Measurements from ENCODE around the gene MYBPH. TPM values are rescaled to one million over a fixed set of nuclear protein-coding genes. Genes with fewer than 3 reads are reported as not detected.

Gene MYBPH
- total and polyA plus RNA-seq, 2 donors (not counting 1 experiment from before 2014, with no cell fraction given), result not detected

GRCh38 chr1:203176273-203177035 lies 828 bp upstream of the MYBPH start:
- TF ChIP-seq, protein P1, sequence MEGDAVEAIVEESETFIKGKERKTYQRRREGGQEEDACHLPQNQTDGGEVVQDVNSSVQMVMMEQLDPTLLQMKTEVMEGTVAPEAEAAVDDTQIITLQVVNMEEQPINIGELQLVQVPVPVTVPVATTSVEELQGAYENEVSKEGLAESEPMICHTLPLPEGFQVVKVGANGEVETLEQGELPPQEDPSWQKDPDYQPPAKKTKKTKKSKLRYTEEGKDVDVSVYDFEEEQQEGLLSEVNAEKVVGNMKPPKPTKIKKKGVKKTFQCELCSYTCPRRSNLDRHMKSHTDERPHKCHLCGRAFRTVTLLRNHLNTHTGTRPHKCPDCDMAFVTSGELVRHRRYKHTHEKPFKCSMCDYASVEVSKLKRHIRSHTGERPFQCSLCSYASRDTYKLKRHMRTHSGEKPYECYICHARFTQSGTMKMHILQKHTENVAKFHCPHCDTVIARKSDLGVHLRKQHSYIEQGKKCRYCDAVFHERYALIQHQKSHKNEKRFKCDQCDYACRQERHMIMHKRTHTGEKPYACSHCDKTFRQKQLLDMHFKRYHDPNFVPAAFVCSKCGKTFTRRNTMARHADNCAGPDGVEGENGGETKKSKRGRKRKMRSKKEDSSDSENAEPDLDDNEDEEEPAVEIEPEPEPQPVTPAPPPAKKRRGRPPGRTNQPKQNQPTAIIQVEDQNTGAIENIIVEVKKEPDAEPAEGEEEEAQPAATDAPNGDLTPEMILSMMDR (IDR thresholded peaks at IDR 0.05), result no peak
- no peak for TF ChIP-seq EZH2 (IDR thresholded peaks at IDR 0.05; ENCODE audit: borderline replicate concordance, insufficient read depth, low read depth, low read length, poor library complexity, severe bottlenecking)
- Histone ChIP-seq H3K4me3 (ENCODE audit: control extremely low read depth in 1 of 5, extremely low read depth in 1 of 5, insufficient read depth in 1 of 5, low read depth in 2 of 5, low read length in 4 of 5) (no peak overlapping the region), H3K4me2 (replicated peaks; ENCODE audit: low read depth, low read length, poor library complexity, severe bottlenecking) (no peak overlapping the region), H3K9ac (ENCODE audit: low read length) (no peak overlapping the region), H2AFZ (ENCODE audit: insufficient read depth, low read depth, low read length, poor library complexity, severe bottlenecking) (no peak overlapping the region), H3K36me3 (replicated peaks in 1 of 2; ENCODE audit: control extremely low read depth in 1 of 2, control insufficient read depth in 1 of 2, extremely low read depth in 1 of 2, insufficient read depth in 2 of 2, low read length in 1 of 2) (no peaks in the 10 kb centered on the region), H3K9me3 (ENCODE audit: control extremely low read depth in 1 of 3, control insufficient read depth in 2 of 3, insufficient read depth in 1 of 3, low read length in 2 of 3) (peaks cover 0 to 7% (median 0%) of the 10 kb centered on the region in 3 donors), H3K27me3 (replicated peaks in 1 of 4; ENCODE audit: control extremely low read depth in 1 of 4, control insufficient read depth in 3 of 4, insufficient read depth in 4 of 4, low read length in 3 of 4) (peaks cover 0 to 6% (median 0%) of the 10 kb centered on the region in 4 experiments), H3K79me2 (ENCODE audit: control insufficient read depth, insufficient read depth, low read length) (no peaks in the 10 kb centered on the region), H3K27ac (ENCODE audit: low read length in 2 of 2) (no peak overlapping the region), H3K4me1 (ENCODE audit: control insufficient read depth in 2 of 2, insufficient read depth in 2 of 2, low read length in 2 of 2) (peaks cover 0 to 8% of the 10 kb centered on the region in 2 donors), H4K20me1 (ENCODE audit: control insufficient read depth, insufficient read depth, low read length, poor library complexity, severe bottlenecking) (no peaks in the 10 kb centered on the region)
- ChIA-PET POLR2A (no interaction called here), CTCF (no interaction called here)
- H3K27me3 Mint-ChIP-seq, result peaks cover 6% of the 10 kb centered on the region
- peaks cover 1% of the 10 kb centered on the region for H3K4me1 Mint-ChIP-seq
- no peak for ATAC-seq (ENCODE audit: low read depth)
- 84% methylated on average over 6 of the region's 9 CpGs for WGBS (ENCODE audit: insufficient coverage)
- H3K27ac Mint-ChIP-seq, result no peak overlapping the region
- no peaks in the 10 kb centered on the region for H3K9me3 Mint-ChIP-seq (ENCODE audit: insufficient read depth)
- intact Hi-C loops (cut with micrococcal nuclease), result no loop called here
- no peak overlapping the region for H3K4me3 Mint-ChIP-seq
- no peak for DNase-seq

GRCh38 chr1:203175827-203176241 lies 208 bp upstream of the MYBPH start:
- Histone ChIP-seq H2AFZ (ENCODE audit: insufficient read depth, low read depth, low read length, poor library complexity, severe bottlenecking) (no peak overlapping the region), H3K36me3 (replicated peaks in 1 of 2; ENCODE audit: control extremely low read depth in 1 of 2, control insufficient read depth in 1 of 2, extremely low read depth in 1 of 2, insufficient read depth in 2 of 2, low read length in 1 of 2) (no peaks in the 10 kb centered on the region), H3K79me2 (ENCODE audit: control insufficient read depth, insufficient read depth, low read length) (no peaks in the 10 kb centered on the region), H3K9me3 (ENCODE audit: control extremely low read depth in 1 of 3, control insufficient read depth in 2 of 3, insufficient read depth in 1 of 3, low read length in 2 of 3) (peaks cover 0 to 7% (median 0%) of the 10 kb centered on the region in 3 donors), H3K4me3 (ENCODE audit: control extremely low read depth in 1 of 5, extremely low read depth in 1 of 5, insufficient read depth in 1 of 5, low read depth in 2 of 5, low read length in 4 of 5) (no peak overlapping the region), H3K9ac (ENCODE audit: low read length) (no peak overlapping the region), H3K4me2 (replicated peaks; ENCODE audit: low read depth, low read length, poor library complexity, severe bottlenecking) (no peak overlapping the region), H3K27ac (ENCODE audit: low read length in 2 of 2) (no peak overlapping the region), H3K27me3 (replicated peaks in 1 of 4; ENCODE audit: control extremely low read depth in 1 of 4, control insufficient read depth in 3 of 4, insufficient read depth in 4 of 4, low read length in 3 of 4) (peaks cover 0 to 6% (median 0%) of the 10 kb centered on the region in 4 experiments), H4K20me1 (ENCODE audit: control insufficient read depth, insufficient read depth, low read length, poor library complexity, severe bottlenecking) (no peaks in the 10 kb centered on the region), H3K4me1 (ENCODE audit: control insufficient read depth in 2 of 2, insufficient read depth in 2 of 2, low read length in 2 of 2) (peaks cover 0 to 8% of the 10 kb centered on the region in 2 donors)
- 12% methylated on average over 7 of the region's 9 CpGs for WGBS (ENCODE audit: insufficient coverage)
- intact Hi-C loops (cut with micrococcal nuclease), result no loop called here
- DNase-seq (no peak), ATAC-seq (ENCODE audit: low read depth) (no peak)
- Mint-ChIP-seq H3K9me3 (ENCODE audit: insufficient read depth) (no peaks in the 10 kb centered on the region), H3K27ac (no peak overlapping the region), H3K4me3 (no peak overlapping the region), H3K27me3 (peaks cover 6% of the 10 kb centered on the region), H3K4me1 (peaks cover 1% of the 10 kb centered on the region)
- TF ChIP-seq, protein P1 (IDR thresholded peaks at IDR 0.05), result no peak
- no peak for TF ChIP-seq EZH2 (IDR thresholded peaks at IDR 0.05; ENCODE audit: borderline replicate concordance, insufficient read depth, low read depth, low read length, poor library complexity, severe bottlenecking)
- ChIA-PET POLR2A (no interaction called here), CTCF (no interaction called here)

All from B cell (primary cell).